Smooth muscle cell (in vitro differentiated cells): ENCODE measurements around the gene DDX24. TPM values are rescaled to one million over a fixed set of nuclear protein-coding genes. Genes with fewer than 3 reads are reported as not detected.
"Not testable (repeated sequence)": the region's sequence is repeated elsewhere in the genome, so short reads cannot be mapped to it uniquely, and the experiment has no call there.

ENCODE experiments used
- DNase-seq: peaks from one replicate; lab custom pipeline; 2025; ENCODE audit not compliant: unreplicated experiment; lab: John Stamatoyannopoulos, UW
- H2AFZ ChIP-seq: fragments of 200-600 bp; sonication (generic); 2 replicates; pipeline ENCODE4 v1.6.0; 2016; ENCODE audit warnings: antibody characterized with exemption, low read depth, mild to moderate bottlenecking
- H3F3A ChIP-seq: fragments of 200-600 bp; sonication (generic); 2 replicates; pipeline ENCODE4 v1.6.0; 2017; ENCODE audit warnings: antibody characterized with exemption, low read depth
- H3K27ac ChIP-seq: fragments of 200-600 bp; sonication (generic); 2 replicates; pipeline ENCODE4 v1.5.1; 2016; ENCODE audit warnings: low read depth, mild to moderate bottlenecking
- H3K27me3 ChIP-seq: fragments of 200-600 bp; sonication (generic); 2 replicates; pipeline ENCODE4 v1.6.1; 2016; ENCODE audit warnings: low read depth, mild to moderate bottlenecking
- H3K36me3 ChIP-seq: fragments of 200-600 bp; sonication (generic); 2 replicates; pipeline ENCODE4 v1.5.1; 2016; ENCODE audit warnings: low read depth
- H3K4me1 ChIP-seq: fragments of 200-600 bp; sonication (generic); 2 replicates; pipeline ENCODE4 v1.5.1; 2016; ENCODE audit warnings: low read depth
- H3K4me2 ChIP-seq: fragments of 200-600 bp; sonication (generic); 2 replicates; pipeline ENCODE4 v1.6.0; 2016; ENCODE audit warnings: mild to moderate bottlenecking
- H3K4me3 ChIP-seq: fragments of 200-600 bp; sonication (generic); 2 replicates; pipeline ENCODE4 v1.5.1; 2016; ENCODE audit warnings: mild to moderate bottlenecking
- H3K79me2 ChIP-seq: fragments of 200-600 bp; sonication (generic); 2 replicates; pipeline ENCODE4 v1.6.0; 2016; ENCODE audit warnings: low read depth, mild to moderate bottlenecking
- H3K9ac ChIP-seq: fragments of 200-600 bp; sonication (generic); 2 replicates; pipeline ENCODE4 v1.6.0; 2016; ENCODE audit warnings: low read depth
- H3K9me3 ChIP-seq: fragments of 200-600 bp; sonication (generic); replicated peaks from 2 replicates; pipeline ENCODE4 v1.5.1; 2016; ENCODE audit warnings: low read depth
- H4K20me1 ChIP-seq: fragments of 200-600 bp; sonication (generic); 2 replicates; pipeline ENCODE4 v1.6.0; 2016; ENCODE audit warnings: low read depth
- CTCF ChIP-seq: fragments of 200-600 bp; sonication (generic); IDR thresholded peaks from 2 replicates; pipeline ENCODE4 v1.5.1; 2017; ENCODE audit warnings: borderline replicate concordance, mild to moderate bottlenecking, antibody characterized with exemption; ENCODE audit not compliant: insufficient read depth, poor library complexity, severe bottlenecking
- WGBS: methylation state at CpG from one replicate; pipeline ENCODE4 v1.1.7; 2016; ENCODE audit warnings: low lambda C conversion rate; 5-methylcytosine and 5-hydroxymethylcytosine counted together
- polyA plus RNA-seq: library from polyadenylated mRNA; unstranded; fragments of >200 nt; fragmentation: Nextera tagmentation; extraction: Ambion mirVana; gene quantifications from 2 replicates; pipeline ENCODE4 v1.2.1, GENCODE V29; 2016
- total RNA-seq: library from RNA; depleted of rRNA; stranded (reverse); fragments of >200 nt; gene quantifications from 2 replicates; pipeline ENCODE4 v1.2.3, GENCODE V29; 2014

DDX24 gene
- total and polyA plus RNA-seq, 2 experiments from 2014 or later, result 117 to 118 TPM

- TF ChIP-seq CTCF, result no peak
- no peak for DNase-seq
- H3F3A ChIP-seq, result peaks cover 4% of the 10 kb centered on the region
- H3K4me3 ChIP-seq, result peak overlapping the region; percentile 99
- H3K9ac ChIP-seq, result no peak overlapping the region
- H3K4me2 ChIP-seq, result peak overlapping the region; percentile 97
- 91% methylated on average over 7 of the region's 7 CpGs for WGBS
- no peaks in the 10 kb centered on the region for H3K27me3 ChIP-seq
- H3K79me2 ChIP-seq, result peaks cover 97% of the 10 kb centered on the region
- no peak overlapping the region for H3K27ac ChIP-seq
- no peaks in the 10 kb centered on the region for H3K9me3 ChIP-seq
- peaks cover 6% of the 10 kb centered on the region for H3K36me3 ChIP-seq
- no peak overlapping the region for H2AFZ ChIP-seq
- peaks cover 71% of the 10 kb centered on the region for H4K20me1 ChIP-seq
- peaks cover 31% of the 10 kb centered on the region for H3K4me1 ChIP-seq
Observed at GRCh38 chr14:94077111-94077821, 3.7 kb downstream of the DDX24 start.

GRCh38 chr14:94075008-94075407, 6.0 kb downstream of the DDX24 start:
- peaks cover 100% of the 10 kb centered on the region for H3K79me2 ChIP-seq
- WGBS, result 97% methylated on average over 2 of the region's 2 CpGs
- TF ChIP-seq CTCF, result no peak

GRCh38 chr14:94074534-94074933, 6.5 kb downstream of the DDX24 start:
- no peak for TF ChIP-seq CTCF
- 99% methylated on average over 3 of the region's 3 CpGs for WGBS

More at GRCh38 chr14:94075008-94075407, 6.0 kb downstream of the DDX24 start:
- Histone ChIP-seq H3K4me1 (peaks cover 26% of the 10 kb centered on the region), H3F3A (no peaks in the 10 kb centered on the region), H4K20me1 (peaks cover 89% of the 10 kb centered on the region), H2AFZ (no peak overlapping the region), H3K9ac (no peak overlapping the region), H3K9me3 (no peaks in the 10 kb centered on the region), H3K4me3 (no peak overlapping the region), H3K4me2 (no peak overlapping the region), H3K36me3 (peaks cover 6% of the 10 kb centered on the region), H3K27ac (no peak overlapping the region), H3K27me3 (no peaks in the 10 kb centered on the region)
- no peak for DNase-seq

GRCh38 chr14:94072076-94072475, 8.9 kb downstream of the DDX24 start:
- not testable (repeated sequence) for H3K9ac ChIP-seq, H3K36me3 ChIP-seq, H2AFZ ChIP-seq, H3K4me3 ChIP-seq, H3K27ac ChIP-seq, H3K9me3 ChIP-seq, DNase-seq, H3K27me3 ChIP-seq, H3K4me2 ChIP-seq, H3K4me1 ChIP-seq, H3F3A ChIP-seq
- 99% methylated on average over 3 of the region's 3 CpGs for whole genome bisulfite sequencing
- Histone ChIP-seq H3K79me2 (peaks cover 100% of the 10 kb centered on the region), H4K20me1 (peaks cover 89% of the 10 kb centered on the region)

More at GRCh38 chr14:94074534-94074933, 6.5 kb downstream of the DDX24 start:
- H3K27me3 ChIP-seq, result no peaks in the 10 kb centered on the region
- no peak overlapping the region for H2AFZ ChIP-seq
- H4K20me1 ChIP-seq, result peaks cover 89% of the 10 kb centered on the region
- H3F3A ChIP-seq, result no peaks in the 10 kb centered on the region
- no peak overlapping the region for H3K4me2 ChIP-seq
- H3K79me2 ChIP-seq, result peaks cover 100% of the 10 kb centered on the region
- no peak for DNase-seq
- no peak overlapping the region for H3K9ac ChIP-seq
- no peaks in the 10 kb centered on the region for H3K9me3 ChIP-seq
- peaks cover 6% of the 10 kb centered on the region for H3K36me3 ChIP-seq
- H3K4me1 ChIP-seq, result peaks cover 22% of the 10 kb centered on the region
- no peak overlapping the region for H3K4me3 ChIP-seq
- no peak overlapping the region for H3K27ac ChIP-seq
